Epithelial cell of prostate (primary cell): ENCODE measurements around the gene ASTN2.

Experiments used
- DNase-seq: peaks from one replicate; pipeline ENCODE4 v3.0.0-alpha.2; 2011; ENCODE audit warnings: low read depth, low spot score
- H3K27ac ChIP-seq: fragments of 450-650 bp; 2 replicates; pipeline ENCODE4 v1.5.1; 2017; ENCODE audit warnings: mild to moderate bottlenecking

Gene ASTN2

DNA sequence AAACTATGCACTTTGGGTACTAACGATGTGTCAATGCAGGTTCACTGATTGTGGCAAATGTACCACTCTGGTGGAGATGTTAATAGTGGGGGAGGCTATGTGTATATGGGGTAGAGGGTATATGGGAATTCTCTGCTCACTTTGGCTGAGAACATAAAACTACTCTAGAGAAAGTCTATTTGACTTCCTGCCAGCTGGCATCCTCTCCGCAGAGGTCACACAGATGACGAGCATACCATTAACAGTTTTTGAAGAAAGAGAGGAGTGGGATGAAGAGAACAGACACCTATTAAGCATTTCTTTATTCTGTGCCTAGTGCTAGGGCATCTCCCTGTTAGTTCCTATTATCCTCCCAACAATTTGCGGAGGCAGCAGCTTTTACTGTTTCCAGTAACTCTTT lies 786.1 kb downstream of the ASTN2 start:
- no peak overlapping the region for H3K27ac ChIP-seq
- DNase-seq: no peak

DNA sequence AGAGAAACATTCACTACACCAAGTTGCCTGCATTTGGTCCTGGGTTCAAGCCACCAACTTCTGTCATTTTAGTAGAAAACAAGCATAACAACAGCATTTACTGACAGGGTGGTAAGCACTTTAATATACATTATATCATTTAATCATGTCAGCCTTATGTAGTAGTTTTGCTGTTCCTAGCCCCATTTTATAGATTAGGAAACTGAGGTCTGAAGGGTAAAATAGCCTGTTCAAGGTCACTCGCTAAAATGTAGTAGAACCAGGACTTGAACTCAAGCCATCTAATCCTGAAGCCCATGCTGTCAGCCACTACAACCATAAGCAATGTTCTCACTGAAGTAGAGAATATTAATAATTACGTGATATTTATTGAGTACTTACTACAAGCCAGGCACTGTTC lies 787.4 kb downstream of the ASTN2 start:
- H3K27ac ChIP-seq: no peak overlapping the region
- no peak for DNase-seq

DNA sequence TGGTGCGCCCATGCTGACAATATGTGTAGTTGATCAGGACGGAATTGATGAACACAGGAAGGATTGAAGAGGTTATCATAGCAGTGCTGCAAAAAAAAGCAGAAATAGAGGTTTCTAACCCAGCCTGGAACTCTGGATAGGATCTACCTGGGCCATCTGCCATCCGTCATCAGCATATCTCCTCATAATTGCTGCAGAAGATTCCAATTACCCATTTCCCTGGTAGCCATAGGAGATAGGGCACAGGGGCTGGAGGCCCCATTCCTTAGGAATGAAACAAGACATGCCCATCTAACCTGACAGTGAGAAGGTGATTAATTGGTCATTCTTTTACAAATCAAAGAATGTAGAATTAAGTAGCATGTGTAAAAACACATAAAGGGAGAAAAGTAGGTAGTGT lies 788.1 kb downstream of the ASTN2 start:
- H3K27ac ChIP-seq: no peak overlapping the region
- DNase-seq: no peak

DNA sequence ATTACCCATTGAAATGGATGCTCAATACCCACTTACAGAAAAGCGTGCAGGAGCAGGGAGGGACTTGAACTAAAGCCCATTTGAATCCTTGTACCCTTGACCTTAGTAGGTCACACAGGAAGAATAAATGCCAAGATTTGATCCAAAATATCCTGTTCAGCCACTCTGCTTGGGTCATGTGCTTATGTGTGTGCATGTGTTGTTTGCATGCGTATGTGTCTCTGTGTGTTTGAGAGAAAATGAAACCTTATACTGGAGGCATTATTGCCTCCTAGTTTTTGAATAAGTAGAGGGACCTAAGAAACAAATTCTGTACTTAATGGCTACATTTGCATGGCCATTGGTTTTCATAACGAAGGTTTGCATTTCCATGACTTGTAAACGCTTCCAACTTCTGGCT lies 791.1 kb downstream of the ASTN2 start:
- no peak for DNase-seq

DNA sequence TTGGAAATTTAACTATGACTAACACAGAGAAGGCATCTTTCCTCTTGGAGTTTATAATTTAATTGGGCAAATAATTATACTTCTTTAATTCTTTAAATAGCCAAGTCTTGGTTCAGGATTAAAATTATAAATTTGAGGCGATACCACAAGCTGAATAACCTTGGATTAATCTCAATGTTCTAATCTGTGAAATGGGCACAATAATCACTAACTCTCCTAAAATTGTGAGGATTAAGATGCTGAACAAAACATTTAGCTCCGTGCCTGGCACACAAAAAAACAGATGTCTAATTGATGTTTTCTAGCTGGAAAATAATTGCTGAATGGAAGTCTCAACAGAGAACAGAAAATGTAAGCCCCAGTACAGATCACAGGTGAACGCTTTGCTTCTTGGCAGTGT lies 797.5 kb downstream of the ASTN2 start:
- no peak for DNase-seq
- H3K27ac ChIP-seq: no peak overlapping the region

More for the DNA sequence above, 791.1 kb downstream of the ASTN2 start:
- no peak overlapping the region for H3K27ac ChIP-seq

DNA sequence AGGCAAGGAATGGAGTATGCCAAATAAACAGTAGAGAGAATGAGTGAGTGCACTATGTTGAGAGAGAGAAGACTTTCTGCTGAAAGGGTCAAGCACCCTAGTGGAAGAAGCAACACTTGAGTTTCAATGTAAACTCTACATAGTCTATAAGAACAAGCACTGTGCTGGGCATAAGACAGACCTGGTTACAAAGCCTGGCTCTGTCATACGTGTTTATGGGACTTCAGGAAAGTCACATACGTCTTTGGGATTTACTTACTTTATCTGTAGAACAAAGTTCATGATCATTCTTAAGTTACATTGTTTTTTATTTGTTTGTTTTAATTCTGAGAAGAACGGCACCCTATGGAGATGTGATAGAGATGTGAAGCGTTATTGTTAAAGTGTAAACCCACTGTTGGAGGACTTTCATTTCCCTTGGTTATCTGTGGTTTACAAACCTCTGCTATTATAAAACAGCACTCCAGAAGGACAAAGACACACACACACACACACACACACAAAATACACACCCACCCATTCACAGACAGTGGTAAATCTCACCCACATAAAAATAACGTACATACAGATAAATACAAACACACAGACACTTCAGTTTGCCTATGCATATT lies 798.4 kb downstream of the ASTN2 start:
- no peak overlapping the region for H3K27ac ChIP-seq
- no peak for DNase-seq

DNA sequence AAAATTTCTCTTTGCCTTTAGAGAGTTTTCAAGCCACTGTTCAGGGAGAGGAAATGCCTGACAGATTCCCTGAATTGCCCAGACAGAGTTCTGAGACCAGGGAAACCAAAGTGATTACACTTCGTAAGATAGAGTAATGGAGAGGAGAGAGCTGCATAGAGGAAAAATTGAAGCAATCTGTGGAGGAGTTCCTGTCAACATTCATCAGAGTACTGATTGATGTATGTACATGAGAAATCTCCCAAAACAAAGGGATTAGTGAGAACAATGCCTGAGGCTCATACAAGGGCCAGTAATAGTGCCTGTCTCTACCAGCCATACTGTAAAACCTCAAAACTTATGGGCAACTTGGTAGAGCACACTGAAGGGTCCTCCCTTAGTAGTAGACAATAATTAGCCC lies 806.8 kb downstream of the ASTN2 start:
- no peak for DNase-seq
- no peak overlapping the region for H3K27ac ChIP-seq

DNA sequence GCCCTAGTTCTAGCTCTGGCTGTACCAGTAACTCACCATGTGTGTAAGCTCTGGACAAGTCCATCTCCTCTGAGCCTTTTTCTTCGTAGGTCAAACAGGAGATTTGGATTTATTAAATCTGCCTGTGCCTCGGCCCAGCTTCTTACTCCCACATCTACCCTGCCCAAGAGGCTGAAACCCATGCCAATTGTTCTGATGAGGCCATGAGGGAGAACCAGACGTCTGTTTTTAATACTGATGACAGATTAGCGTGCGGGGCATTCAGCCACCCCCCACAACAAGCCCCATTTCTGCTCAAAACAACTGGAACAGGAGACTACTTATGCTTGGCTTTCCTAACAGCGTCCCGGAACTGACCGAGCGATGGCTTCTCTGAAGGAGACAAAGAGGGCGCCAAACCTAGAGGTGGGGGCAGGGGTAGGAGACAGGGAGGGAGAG lies 808.9 kb downstream of the ASTN2 start:
- DNase-seq: no peak
- no peak overlapping the region for H3K27ac ChIP-seq

DNA sequence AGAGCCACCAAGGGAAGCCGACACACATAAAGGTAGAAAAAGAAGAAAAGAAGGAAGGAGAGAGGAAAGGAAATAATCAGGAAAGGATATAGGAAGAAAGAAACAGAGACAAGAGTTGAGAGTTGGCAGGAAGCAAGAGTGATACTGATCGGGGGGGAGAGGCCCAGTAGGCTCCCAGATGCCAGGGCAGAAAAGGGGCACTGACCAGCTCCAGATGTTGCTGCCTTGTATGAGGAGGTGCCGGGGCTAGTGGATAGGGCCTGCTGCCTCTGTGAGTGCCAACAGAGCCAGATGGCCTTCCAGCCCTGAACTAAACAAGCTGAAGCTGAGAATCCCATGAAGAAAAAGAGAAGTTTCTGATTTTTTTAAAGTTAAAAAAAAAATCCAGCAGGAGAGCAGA lies 809.8 kb downstream of the ASTN2 start:
- H3K27ac ChIP-seq: no peak overlapping the region
- DNase-seq: no peak

DNA sequence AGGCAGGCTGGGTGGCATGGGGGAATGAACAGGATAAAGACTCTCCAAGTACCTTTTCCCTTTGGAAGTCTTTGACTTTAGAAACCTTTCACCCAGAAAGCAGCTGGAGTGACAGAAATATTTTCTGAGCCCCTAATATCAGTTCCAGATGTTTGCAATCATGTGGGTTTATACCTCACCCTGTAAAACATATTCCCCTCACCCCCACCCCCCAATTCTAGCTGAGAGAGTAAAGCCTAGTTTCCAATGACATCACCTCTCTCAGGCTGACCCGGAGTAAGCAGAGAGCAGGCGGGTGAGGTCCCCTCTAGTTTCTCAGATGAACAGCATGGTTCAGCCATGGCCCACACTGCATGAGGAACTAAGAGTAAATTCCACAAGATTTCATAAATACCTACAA lies 810.6 kb downstream of the ASTN2 start:
- no peak overlapping the region for H3K27ac ChIP-seq
- DNase-seq: no peak

DNA sequence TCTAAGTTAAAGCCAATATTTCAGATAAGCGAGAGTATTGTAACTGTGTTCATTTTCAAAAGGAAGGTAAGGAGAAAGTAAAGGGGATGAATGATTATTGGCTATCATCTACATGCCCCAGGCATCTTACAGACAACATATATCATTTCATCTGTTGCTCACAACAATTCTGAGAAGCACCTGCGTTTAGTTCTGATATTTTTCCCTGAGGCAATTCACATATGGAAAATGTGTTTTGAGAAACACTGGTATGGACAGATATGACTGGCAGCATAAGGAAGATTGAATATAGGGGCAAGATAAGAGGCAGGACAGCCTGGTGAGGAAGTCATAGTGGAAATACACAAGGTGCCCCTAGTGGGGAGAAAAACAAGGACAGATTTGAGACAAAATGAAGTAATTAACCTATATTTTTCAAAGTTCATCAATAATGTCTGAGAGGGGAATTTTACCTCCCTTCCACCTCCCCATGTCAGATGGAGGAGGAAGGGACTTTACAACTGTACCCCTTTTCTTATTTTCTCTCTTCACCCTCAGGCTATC lies 815.4 kb downstream of the ASTN2 start:
- DNase-seq: no peak

DNA sequence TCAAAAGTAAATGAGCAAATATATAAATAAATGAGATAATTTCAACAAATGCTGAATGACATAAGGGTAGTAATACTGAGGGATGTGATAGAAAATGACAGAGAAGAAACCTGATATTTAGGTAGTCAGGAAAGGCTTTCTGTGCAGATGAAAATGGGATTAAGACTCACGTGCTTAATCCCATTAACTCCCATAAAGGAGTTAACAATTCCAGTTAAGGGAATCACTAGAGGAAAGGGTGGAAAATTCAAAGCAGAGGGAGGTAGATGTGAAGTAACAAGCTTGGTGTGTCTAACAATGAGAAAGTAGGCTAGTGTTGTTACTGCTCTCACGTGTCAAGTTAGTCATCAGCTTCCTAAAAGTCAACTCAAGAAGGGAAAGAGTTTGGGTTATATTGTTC lies 818.2 kb downstream of the ASTN2 start:
- H3K27ac ChIP-seq: no peak overlapping the region
- DNase-seq: no peak

More for the DNA sequence above, 815.4 kb downstream of the ASTN2 start:
- no peak overlapping the region for H3K27ac ChIP-seq

DNA sequence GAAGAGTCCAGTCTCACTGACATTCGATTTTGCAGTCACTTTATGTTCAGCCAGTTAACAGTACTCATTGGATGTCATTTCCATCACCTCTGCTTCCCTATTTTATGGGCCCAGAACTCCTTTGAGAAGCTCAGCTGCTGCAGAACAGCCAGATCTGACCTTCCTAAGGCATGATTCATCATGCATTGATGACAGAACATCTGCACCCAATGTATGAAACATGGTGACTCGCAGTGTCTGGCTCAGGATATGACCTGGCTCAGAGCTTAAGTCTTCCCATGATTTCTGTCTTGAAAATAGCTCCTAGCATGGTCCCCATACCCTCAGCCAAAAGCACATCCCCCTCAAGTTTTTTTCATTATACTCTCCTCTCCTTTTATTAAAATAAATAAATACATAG lies 820.3 kb downstream of the ASTN2 start:
- DNase-seq: peak; percentile 51
- H3K27ac ChIP-seq: no peak overlapping the region

DNA sequence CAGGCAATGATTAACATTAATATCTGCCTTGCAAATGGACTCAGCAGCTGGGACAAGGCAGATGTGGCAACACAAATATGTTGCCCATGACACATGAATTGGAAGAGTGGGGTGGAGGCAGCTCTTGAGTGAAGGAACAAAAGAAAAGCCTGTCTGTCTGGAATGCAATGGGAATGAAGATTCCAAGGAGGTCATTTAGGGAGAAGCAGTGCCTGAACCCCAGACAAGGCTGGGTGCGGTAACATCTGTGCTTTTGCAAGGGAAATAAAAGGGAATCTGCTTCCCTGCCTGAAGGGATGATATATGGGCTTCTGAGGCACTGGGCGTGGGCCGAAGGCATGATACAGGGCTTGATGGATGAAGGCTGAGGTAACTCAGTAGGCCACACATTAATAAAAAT lies 821.9 kb downstream of the ASTN2 start:
- H3K27ac ChIP-seq: no peak overlapping the region
- DNase-seq: no peak

DNA sequence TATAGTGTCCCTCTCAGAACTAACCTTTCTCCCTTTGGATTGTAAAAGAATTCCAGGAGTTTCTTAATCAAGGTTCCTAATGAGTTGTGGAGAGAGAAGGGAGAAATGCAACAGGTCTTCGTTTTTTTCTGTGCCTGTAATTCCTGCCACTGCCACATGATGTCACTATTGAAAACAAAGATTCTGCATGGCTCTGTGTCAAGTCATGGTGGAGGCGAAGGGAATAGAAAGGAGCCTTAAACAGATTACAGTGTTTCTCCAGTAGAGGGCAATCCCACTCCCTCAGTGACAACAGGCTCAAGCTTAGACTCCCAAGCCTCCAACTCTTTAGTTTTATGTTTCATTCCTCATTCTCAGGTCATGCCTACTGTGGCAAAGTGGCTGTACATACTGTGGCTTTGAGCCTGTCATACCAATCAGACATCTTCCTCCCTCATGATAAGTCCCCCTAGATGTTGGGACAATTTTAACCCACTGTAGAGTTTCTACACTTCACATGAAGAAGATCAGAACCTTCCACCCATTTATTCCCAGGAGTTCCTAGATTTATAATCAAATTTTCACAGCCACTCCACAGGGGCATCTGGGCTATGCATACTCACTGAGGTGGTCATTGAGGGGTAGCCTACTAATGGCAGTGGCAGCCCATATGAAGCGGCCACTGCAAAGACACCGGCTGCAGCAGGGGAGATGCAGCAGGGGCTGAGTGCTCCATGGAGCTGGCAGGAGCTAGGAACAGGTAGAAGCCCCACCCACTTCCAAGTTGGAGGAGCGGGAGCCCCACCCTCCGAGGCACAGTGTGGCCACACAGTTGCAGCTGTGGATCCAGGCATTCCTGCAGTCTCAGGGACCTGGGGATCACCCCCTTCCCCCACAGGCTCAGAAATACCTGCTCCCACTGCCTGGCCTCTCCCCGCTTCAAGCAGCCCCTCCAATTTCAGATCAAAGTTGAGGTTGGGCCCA lies 825.2 kb downstream of the ASTN2 start:
- DNase-seq: no peak
- no peak overlapping the region for H3K27ac ChIP-seq

DNA sequence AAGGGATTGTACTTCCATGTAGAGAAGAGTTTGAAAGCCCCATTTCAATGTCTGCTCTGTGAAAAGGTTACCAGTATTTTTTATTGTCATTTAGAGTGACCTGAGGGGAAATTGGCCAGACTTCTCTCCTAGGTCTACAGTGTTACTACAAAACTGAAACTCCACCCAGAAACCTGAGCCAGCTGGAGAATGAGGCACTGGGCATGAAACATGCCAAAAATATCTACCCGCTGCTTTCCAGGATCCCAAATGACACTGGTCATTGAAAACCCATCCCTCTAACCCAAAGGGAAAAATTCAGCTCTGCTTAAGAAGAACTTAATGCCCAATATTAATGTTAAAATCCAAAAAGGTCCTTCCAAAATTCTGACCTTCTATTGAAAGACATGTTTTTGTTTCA lies 826.9 kb downstream of the ASTN2 start:
- no peak for DNase-seq
- no peak overlapping the region for H3K27ac ChIP-seq

DNA sequence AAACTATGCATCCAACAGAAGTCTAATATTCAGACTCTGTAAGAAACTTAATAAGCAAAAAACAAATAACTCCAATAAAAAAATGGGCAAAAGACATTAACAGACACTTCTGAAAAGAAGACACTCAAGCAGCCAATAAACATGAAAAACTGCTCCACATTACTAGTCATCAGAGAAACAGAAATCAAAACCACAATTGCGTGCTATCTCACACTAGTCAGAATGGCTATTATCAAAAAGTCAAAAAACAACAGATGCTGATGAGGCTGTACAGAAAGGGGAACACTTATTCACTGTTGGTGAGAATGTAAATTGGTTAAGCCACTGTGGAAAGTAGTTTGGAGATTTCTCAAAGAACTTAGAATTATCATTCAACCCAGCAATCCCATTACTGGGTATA lies 829.0 kb downstream of the ASTN2 start:
- H3K27ac ChIP-seq: no peak overlapping the region
- no peak for DNase-seq

DNA sequence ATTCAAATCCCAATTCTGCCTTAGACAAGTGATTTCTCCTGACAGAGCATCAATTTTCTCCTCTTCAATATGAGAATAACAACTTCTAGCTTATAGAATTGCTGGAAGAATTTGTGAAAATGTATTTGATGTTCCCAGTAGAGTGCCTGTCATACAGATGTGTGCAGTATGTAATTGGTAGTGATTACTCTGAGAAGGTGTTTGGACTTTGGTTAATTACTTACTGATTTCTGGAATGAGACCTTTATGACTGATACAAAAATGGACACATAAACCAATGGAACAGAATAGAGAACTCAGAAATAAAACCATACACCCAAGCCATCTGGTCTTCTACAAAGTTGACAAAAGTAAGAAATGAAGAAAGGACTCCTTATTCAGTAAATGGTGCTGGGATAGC lies 829.7 kb downstream of the ASTN2 start:
- DNase-seq: no peak

DNA sequence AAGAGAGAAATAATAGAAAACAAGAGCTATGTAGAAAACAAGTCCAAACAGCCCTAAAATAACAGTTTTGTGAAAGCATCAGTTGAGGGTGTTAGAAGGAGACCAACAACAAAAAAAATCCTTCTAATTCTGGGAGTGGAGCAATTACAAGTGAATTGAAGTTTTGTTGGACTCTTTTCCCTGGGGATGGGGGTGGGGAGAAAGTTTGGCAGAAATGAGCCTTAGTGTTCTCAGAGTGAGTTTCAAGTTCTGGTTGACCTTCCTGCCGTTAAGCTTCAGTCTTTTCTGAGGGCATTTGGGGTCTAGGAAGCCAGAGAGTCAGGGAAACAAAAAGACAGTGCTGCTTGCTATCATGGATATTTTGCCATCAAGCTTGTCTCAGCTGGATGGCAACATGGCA lies 834.0 kb downstream of the ASTN2 start:
- DNase-seq: no peak
- no peak overlapping the region for H3K27ac ChIP-seq

More for the DNA sequence above, 829.7 kb downstream of the ASTN2 start:
- H3K27ac ChIP-seq: no peak overlapping the region

DNA sequence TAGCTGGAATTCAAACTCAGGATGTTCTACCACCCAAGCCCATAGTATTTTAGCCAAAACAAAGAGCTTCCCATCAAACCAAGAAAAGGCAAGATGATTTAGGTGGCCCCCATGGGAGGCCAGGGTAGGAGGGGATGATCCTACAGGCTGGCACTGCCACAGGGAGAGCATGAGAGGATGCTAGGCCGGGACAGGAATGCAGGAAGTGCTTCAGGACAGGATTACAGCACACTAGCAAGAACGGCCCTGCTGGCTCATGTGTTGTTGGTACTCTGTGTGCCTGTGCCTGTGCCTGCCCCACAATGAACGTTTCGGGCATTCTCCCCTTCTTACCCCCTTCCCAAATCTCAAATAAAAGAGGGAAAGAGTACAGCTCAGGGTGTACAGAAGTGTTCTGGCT lies 838.5 kb downstream of the ASTN2 start:
- DNase-seq: no peak

DNA sequence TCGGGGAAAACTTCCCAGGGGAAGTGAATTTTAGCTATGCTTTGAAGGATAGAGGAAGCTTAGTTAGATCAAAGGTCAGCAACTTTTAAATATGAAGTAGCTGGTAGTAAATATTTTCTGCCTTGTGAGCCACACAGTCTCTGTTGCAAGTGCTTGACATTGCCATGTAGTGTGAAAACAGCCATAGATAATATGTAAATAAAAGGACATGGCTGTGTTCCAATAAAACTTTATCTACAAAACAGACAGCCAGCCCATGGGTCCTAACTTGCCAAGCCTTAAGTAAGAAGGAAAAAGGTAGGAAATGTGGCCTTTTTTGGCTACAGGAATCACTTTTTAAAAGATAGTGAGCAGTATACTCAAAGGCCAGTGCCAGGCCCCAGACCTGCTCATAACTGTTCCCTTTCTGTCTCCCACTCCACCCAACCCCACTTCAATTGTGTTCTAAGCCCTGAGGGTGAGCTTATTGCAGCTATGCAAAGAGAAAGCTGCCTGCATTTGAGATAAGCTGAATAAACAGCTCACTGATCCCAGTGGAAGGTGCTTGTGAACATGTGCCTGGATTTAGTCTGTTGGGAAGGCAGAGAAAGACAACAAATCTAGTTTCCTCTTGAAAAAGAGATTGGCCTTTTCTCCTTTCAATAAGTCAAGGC lies 840.7 kb downstream of the ASTN2 start:
- no peak for DNase-seq
- no peak overlapping the region for H3K27ac ChIP-seq

More for the DNA sequence above, 838.5 kb downstream of the ASTN2 start:
- H3K27ac ChIP-seq: no peak overlapping the region
